Measurements from ENCODE around the gene MTHFSD. TPM values are rescaled to one million over a fixed set of nuclear protein-coding genes. Genes with fewer than 3 reads are reported as not detected.

Gene MTHFSD
- total and polyA plus RNA-seq, 9 donors, result 11.0 to 24.9 (median 21.8) TPM

DNA sequence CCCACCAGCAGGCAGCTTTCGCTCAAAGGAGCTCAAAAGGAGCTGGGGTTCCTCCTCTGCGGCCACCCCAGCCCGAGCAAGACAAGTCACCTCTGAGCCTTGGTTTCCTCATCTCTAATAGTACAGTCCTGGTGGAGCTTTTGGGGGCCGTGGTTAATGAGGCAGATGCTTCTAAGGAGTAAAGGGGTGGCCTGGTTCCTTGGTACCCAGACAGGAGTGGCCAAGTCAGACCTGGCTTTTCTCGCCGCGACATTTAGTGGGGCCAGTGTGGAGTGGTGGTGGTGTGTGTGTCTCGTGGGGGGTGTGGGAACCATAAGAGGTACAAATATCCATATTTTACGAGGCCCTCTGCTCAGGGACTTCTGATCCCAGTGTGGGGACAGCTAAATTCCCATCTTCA lies 38.0 kb downstream of the MTHFSD start:
- no peaks in the 10 kb centered on the region for H3K36me3 ChIP-seq
- peaks cover 7% of the 10 kb centered on the region for H3K27me3 ChIP-seq
- no peak for DNase-seq

GRCh38 chr16:86516623-86517003 lies 38.4 kb downstream of the MTHFSD start:
- Histone ChIP-seq H3K27me3 (peaks cover 11% of the 10 kb centered on the region), H3K9me3 (no peaks in the 10 kb centered on the region), H3K4me1 (ENCODE audit: insufficient read depth) (peaks cover 2% of the 10 kb centered on the region), H3K36me3 (no peaks in the 10 kb centered on the region), H3K4me3 (no peak overlapping the region), H3K27ac (no peak overlapping the region)
- TF ChIP-seq EP300 (IDR thresholded peaks at IDR 0.05) (no peak), CTCF (IDR thresholded peaks at IDR 0.05) (no peak), POLR2A (IDR thresholded peaks at IDR 0.05) (no peak)
- intact Hi-C loops (cut with DNase I), result loop anchor here (5.0 to 10.0 kb wide), 2 partner anchors 444 to 692 kb away; no protein-coding TSS in a partner anchor
- WGBS, 3 donors, result 5 to 31% (median 19%) methylated on average over 26 to 29 of the region's 29 CpGs
- DNase-seq, result no peak

More for the DNA sequence above, 38.0 kb downstream of the MTHFSD start:
- peaks cover 2% of the 10 kb centered on the region for H3K4me1 ChIP-seq (ENCODE audit: insufficient read depth)
- no peak overlapping the region for H3K27ac ChIP-seq
- intact Hi-C loops (cut with DNase I), result loop anchor here (5.0 to 10.0 kb wide), 2 partner anchors 445 to 692 kb away; no protein-coding TSS in a partner anchor
- H3K4me3 ChIP-seq, result no peak overlapping the region
- TF ChIP-seq EP300 (IDR thresholded peaks at IDR 0.05) (no peak), POLR2A (IDR thresholded peaks at IDR 0.05) (no peak), CTCF (IDR thresholded peaks at IDR 0.05) (no peak)
- no peaks in the 10 kb centered on the region for H3K9me3 ChIP-seq
- 44 to 60% (median 49%) methylated on average over 9 of the region's 9 CpGs for WGBS, 3 donors

DNA sequence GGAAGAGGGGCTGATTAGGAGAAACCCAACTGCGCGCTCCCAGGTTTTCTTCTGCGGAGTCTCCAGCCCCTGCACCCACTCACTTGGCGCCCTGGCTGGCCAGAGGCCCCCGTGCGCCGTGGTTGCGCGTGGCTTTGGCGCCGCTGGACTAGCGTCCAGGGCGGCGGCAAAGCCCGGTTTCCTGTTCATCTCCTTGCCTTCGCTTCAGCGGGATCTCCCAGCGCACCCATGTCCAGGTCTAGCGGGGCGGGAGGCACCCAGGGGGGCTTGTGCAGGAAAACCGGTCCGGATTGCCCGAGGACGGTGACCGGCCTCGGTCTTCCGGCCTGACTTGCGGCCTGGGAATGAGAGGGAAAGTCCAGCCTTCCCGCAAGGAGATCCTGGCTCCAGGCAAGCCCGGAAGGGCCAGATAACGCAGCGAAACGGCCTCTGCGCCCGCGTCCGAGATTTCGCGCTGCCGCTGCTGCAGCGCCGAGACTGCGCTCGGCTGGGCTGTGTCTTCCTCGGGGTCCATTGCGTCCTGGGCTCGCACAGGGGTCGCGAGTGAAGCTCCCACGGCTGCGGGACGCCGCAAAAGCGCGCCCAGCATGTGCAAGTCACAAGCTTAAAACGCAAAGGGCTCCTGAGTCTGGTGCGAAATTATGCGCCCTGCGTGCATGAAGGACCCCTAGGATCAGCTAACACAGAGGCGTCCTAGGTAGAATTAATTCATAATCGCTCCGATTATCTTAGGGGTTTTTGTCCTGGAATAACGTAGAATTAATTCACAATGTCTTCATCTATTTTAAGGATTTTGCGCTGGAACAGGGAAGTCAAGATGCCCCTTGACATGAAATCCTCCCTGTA lies 39.0 kb downstream of the MTHFSD start:
- intact Hi-C loops (cut with DNase I), result loop anchor here (5.0 to 10.0 kb wide), 2 partner anchors 444 to 691 kb away; no protein-coding TSS in a partner anchor
- Histone ChIP-seq H3K36me3 (no peaks in the 10 kb centered on the region), H3K27me3 (peaks cover 12% of the 10 kb centered on the region), H3K4me1 (ENCODE audit: insufficient read depth) (peaks cover 6% of the 10 kb centered on the region), H3K4me3 (peak overlapping the region; percentile 17), H3K27ac (no peak overlapping the region), H3K9me3 (no peaks in the 10 kb centered on the region)
- DNase-seq, result no peak
- TF ChIP-seq EP300 (IDR thresholded peaks at IDR 0.05) (no peak), CTCF (IDR thresholded peaks at IDR 0.05) (no peak), POLR2A (IDR thresholded peaks at IDR 0.05) (no peak)
- WGBS, 3 donors, result 9 to 20% (median 13%) methylated on average over 54 to 64 of the region's 64 CpGs

GRCh38 chr16:86515413-86515776 lies 39.6 kb downstream of the MTHFSD start:
- Histone ChIP-seq H3K27ac (no peak overlapping the region), H3K4me1 (ENCODE audit: insufficient read depth) (peaks cover 11% of the 10 kb centered on the region), H3K9me3 (no peaks in the 10 kb centered on the region), H3K4me3 (peak overlapping the region; percentile 17), H3K27me3 (peaks cover 12% of the 10 kb centered on the region), H3K36me3 (no peaks in the 10 kb centered on the region)
- WGBS, 3 donors, result 9 to 25% (median 12%) methylated on average over 29 of the region's 29 CpGs
- TF ChIP-seq EP300 (IDR thresholded peaks at IDR 0.05), result no peak
- no peak for TF ChIP-seq POLR2A (IDR thresholded peaks at IDR 0.05)
- TF ChIP-seq CTCF (IDR thresholded peaks at IDR 0.05), result no peak
- intact Hi-C loops (cut with DNase I), result loop anchor here (5.0 to 10.0 kb wide), 2 partner anchors 443 to 691 kb away; no protein-coding TSS in a partner anchor
- no peak for DNase-seq

Data from ovary (tissue), 9 donors.